ENCODE data around the gene AGBL1. TPM values are rescaled to one million over a fixed set of nuclear protein-coding genes. Genes with fewer than 3 reads are reported as not detected.

The AGBL1 gene
- total and polyA plus RNA-seq, 7 donors: 0.96 to 34.8 (median 6.6) TPM

GRCh38 chr15:86295511-86295910, 215.8 kb downstream of the AGBL1 start:
- DNase-seq (no peak), ATAC-seq (no peak)
- no peak overlapping the region for H3K4me3 ChIP-seq
- H3K27me3 ChIP-seq (ENCODE audit: insufficient read depth in 3 of 3, low read length in 2 of 3): peaks cover 0 to 2% (median 0%) of the 10 kb centered on the region in 3 donors
- WGBS, 3 donors: 36 to 72% (median 66%) methylated on average over 1 of the region's 1 CpG
- intact Hi-C loops (cut with DNase I): loop anchor here in 1 of 2 donors (10.0 kb wide), 1 partner anchor 61 kb away; no protein-coding TSS in a partner anchor
- no peaks in the 10 kb centered on the region for H3K4me1 ChIP-seq
- no peak overlapping the region for H3K27ac ChIP-seq
- no peak for TF ChIP-seq CTCF (IDR thresholded peaks at IDR 0.05)
- H3K9me3 ChIP-seq: no peaks in the 10 kb centered on the region
- peaks cover 0 to 19% of the 10 kb centered on the region in 2 donors for H3K36me3 ChIP-seq (ENCODE audit: insufficient read depth in 1 of 2, low read depth in 1 of 2)

- H3K27me3 ChIP-seq (ENCODE audit: insufficient read depth in 3 of 3, low read length in 2 of 3): peaks cover 0 to 2% (median 0%) of the 10 kb centered on the region in 3 donors
- WGBS, 3 donors: 88 to 91% (median 90%) methylated on average over 2 of the region's 2 CpGs
- intact Hi-C loops (cut with DNase I): loop anchor here in 1 of 2 donors (10.0 kb wide), 1 partner anchor 62 kb away; no protein-coding TSS in a partner anchor
- no peaks in the 10 kb centered on the region for H3K9me3 ChIP-seq
- ATAC-seq (no peak), DNase-seq (no peak)
- TF ChIP-seq CTCF (IDR thresholded peaks at IDR 0.05): no peak
- no peak overlapping the region for H3K4me3 ChIP-seq
- no peak overlapping the region for H3K27ac ChIP-seq
- peaks cover 0 to 19% of the 10 kb centered on the region in 2 donors for H3K36me3 ChIP-seq (ENCODE audit: insufficient read depth in 1 of 2, low read depth in 1 of 2)
- H3K4me1 ChIP-seq: no peaks in the 10 kb centered on the region
Measured at GRCh38 chr15:86296769-86297168, 217.1 kb downstream of the AGBL1 start.

- Histone ChIP-seq H3K4me3 (no peak overlapping the region), H3K9me3 (no peaks in the 10 kb centered on the region), H3K36me3 (ENCODE audit: insufficient read depth in 1 of 2, low read depth in 1 of 2) (peaks cover 0 to 14% of the 10 kb centered on the region in 2 donors), H3K4me1 (no peaks in the 10 kb centered on the region), H3K27ac (no peak overlapping the region), H3K27me3 (ENCODE audit: insufficient read depth in 3 of 3, low read length in 2 of 3) (peaks cover 0 to 2% (median 0%) of the 10 kb centered on the region in 3 donors)
- intact Hi-C loops (cut with DNase I): no loop called here
- ATAC-seq (no peak), DNase-seq (no peak)
- no peak for TF ChIP-seq CTCF (IDR thresholded peaks at IDR 0.05)
- 61 to 76% (median 69%) methylated on average over 4 of the region's 4 CpGs for WGBS, 3 donors
Measured at GRCh38 chr15:86300390-86301125, 220.9 kb downstream of the AGBL1 start.

GRCh38 chr15:86311568-86312280, 232.1 kb downstream of the AGBL1 start:
- intact Hi-C loops (cut with DNase I): no loop called here
- WGBS, 3 donors: 89 to 94% (median 90%) methylated on average over 9 of the region's 9 CpGs
- DNase-seq (no peak), ATAC-seq (no peak)
- Histone ChIP-seq H3K4me3 (no peak overlapping the region), H3K4me1 (no peaks in the 10 kb centered on the region), H3K27me3 (ENCODE audit: insufficient read depth in 3 of 3, low read length in 2 of 3) (no peaks in the 10 kb centered on the region), H3K27ac (no peak overlapping the region), H3K9me3 (no peaks in the 10 kb centered on the region), H3K36me3 (ENCODE audit: insufficient read depth in 1 of 2, low read depth in 1 of 2) (no peaks in the 10 kb centered on the region)
- TF ChIP-seq CTCF (IDR thresholded peaks at IDR 0.05): no peak

Measured in psoas muscle (tissue), 8 donors.